ACC112 (cell line): ENCODE results near the gene ZNF804B.

Experiments used
- H2AFZ ChIP-seq: fragments of 200-600 bp; sonication (generic); one replicate; pipeline ENCODE4 v1.6.0; 2017; ENCODE audit warnings: antibody characterized with exemption, low read length; ENCODE audit not compliant: unreplicated experiment
- H3K27ac ChIP-seq: fragments of 200-600 bp; sonication (generic); 2 replicates; pipeline ENCODE4 v1.5.1; 2014; ENCODE audit warnings: low read depth, mild to moderate bottlenecking, antibody characterized with exemption, low read length, moderate library complexity
- H3K27me3 ChIP-seq: fragments of 200-600 bp; sonication (generic); 2 replicates; pipeline ENCODE4 v1.6.1; 2014; ENCODE audit warnings: mild to moderate bottlenecking, antibody characterized with exemption, low read length, moderate library complexity, mixed read lengths; ENCODE audit not compliant: insufficient read depth
- H3K36me3 ChIP-seq: fragments of 200-600 bp; sonication (generic); 2 replicates; pipeline ENCODE4 v1.6.1; 2016; ENCODE audit warnings: mild to moderate bottlenecking, antibody characterized with exemption, low read length, moderate library complexity, mixed read lengths; ENCODE audit not compliant: insufficient read depth
- H3K4me1 ChIP-seq: fragments of 200-600 bp; sonication (generic); one replicate; pipeline ENCODE4 v1.6.1; 2016; ENCODE audit warnings: low read length, mixed read lengths; ENCODE audit not compliant: insufficient read depth, unreplicated experiment, control insufficient read depth
- H3K4me3 ChIP-seq: fragments of 200-600 bp; sonication (generic); 2 replicates; pipeline ENCODE4 v1.5.1; 2014; ENCODE audit warnings: mild to moderate bottlenecking, low read depth, low read length
- H3K79me2 ChIP-seq: fragments of 200-600 bp; sonication (generic); one replicate; pipeline ENCODE4 v1.6.0; 2016; ENCODE audit warnings: low read length; ENCODE audit not compliant: control insufficient read depth, unreplicated experiment, insufficient read depth

ZNF804B gene

GRCh38 chr7:89027781-89028180, 268.3 kb downstream of the ZNF804B start:
- Histone ChIP-seq H3K27ac (no peak overlapping the region), H3K27me3 (no peaks in the 10 kb centered on the region), H2AFZ (no peak overlapping the region), H3K36me3 (no peaks in the 10 kb centered on the region), H3K79me2 (no peaks in the 10 kb centered on the region), H3K4me1 (no peaks in the 10 kb centered on the region), H3K4me3 (no peak overlapping the region)

DNA sequence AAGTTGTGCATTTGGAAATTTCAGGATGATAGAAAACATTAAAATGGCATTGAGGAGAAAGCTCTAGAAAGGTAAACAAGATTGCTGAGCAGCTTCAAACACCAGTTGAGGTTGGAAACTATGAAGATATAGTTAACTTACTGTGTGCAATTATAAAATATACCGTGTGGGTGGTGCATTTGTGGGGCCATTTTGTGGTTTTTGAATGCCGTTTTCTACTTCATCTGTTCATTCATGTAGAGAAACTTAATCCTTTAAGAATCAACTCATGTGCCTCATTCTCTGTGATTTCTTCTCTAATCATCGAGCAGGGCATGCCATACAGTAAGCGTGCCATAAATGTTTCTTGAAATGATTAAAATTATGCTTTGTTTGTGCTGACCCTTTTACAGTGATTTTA, 268.8 kb downstream of the ZNF804B start:
- Histone ChIP-seq H3K4me3 (no peak overlapping the region), H3K79me2 (no peaks in the 10 kb centered on the region), H3K27me3 (no peaks in the 10 kb centered on the region), H3K36me3 (no peaks in the 10 kb centered on the region), H3K27ac (no peak overlapping the region), H3K4me1 (no peaks in the 10 kb centered on the region), H2AFZ (no peak overlapping the region)

- no peaks in the 10 kb centered on the region for H3K79me2 ChIP-seq
Observed at GRCh38 chr7:89029864-89030263, 270.4 kb downstream of the ZNF804B start.

DNA sequence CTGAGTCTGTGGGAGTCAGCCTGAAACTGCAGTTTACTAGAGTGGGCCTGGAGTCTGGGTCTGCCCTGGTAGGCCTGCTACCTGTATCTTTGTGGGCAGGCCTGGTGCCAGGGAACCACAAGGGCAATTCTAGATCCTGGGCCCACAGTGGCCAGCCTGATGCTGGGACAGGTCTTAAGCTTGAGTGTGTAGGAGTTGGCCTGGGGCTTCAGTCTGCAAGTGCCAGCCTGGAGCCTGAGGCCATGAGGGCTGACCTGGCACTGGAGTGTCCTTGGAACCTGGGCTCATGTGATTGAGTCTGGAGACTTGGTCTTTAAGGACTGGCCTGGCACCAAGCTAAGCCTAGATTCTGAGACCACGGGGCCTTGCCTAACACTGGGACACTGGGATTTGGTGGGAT, 281.7 kb downstream of the ZNF804B start:
- Histone ChIP-seq H3K27ac (no peak overlapping the region), H3K4me1 (no peaks in the 10 kb centered on the region), H3K36me3 (no peaks in the 10 kb centered on the region), H2AFZ (no peak overlapping the region), H3K27me3 (no peaks in the 10 kb centered on the region), H3K4me3 (no peak overlapping the region), H3K79me2 (no peaks in the 10 kb centered on the region)

More at GRCh38 chr7:89029864-89030263, 270.4 kb downstream of the ZNF804B start:
- H3K4me3 ChIP-seq = no peak overlapping the region
- no peak overlapping the region for H2AFZ ChIP-seq
- H3K27ac ChIP-seq = no peak overlapping the region
- no peaks in the 10 kb centered on the region for H3K4me1 ChIP-seq
- H3K27me3 ChIP-seq = no peaks in the 10 kb centered on the region
- H3K36me3 ChIP-seq = no peaks in the 10 kb centered on the region

DNA sequence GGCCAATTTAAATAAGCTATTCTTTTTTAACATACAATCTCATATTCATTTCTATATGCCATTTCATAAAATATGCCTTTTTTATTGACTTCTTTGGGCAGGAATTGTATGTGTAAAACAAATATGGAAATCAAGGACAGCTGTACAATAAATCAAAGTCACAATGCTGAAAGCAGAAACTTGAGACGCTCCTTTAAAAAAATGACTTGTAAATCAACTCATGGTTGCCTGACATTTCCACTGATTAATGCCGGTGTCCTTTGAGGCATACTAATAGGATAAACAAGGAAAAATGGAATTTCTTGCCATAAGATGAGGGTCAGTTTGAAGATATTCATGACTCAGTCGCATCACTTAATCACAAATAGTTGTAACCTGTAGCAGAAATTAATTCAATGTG, 283.4 kb downstream of the ZNF804B start:
- no peaks in the 10 kb centered on the region for H3K79me2 ChIP-seq
- H3K4me3 ChIP-seq = no peak overlapping the region
- H3K27me3 ChIP-seq = no peaks in the 10 kb centered on the region
- no peak overlapping the region for H3K27ac ChIP-seq
- no peak overlapping the region for H2AFZ ChIP-seq
- no peaks in the 10 kb centered on the region for H3K4me1 ChIP-seq
- no peaks in the 10 kb centered on the region for H3K36me3 ChIP-seq

GRCh38 chr7:89049043-89049442, 289.5 kb downstream of the ZNF804B start:
- H2AFZ ChIP-seq = no peak overlapping the region
- H3K27ac ChIP-seq = no peak overlapping the region
- H3K4me3 ChIP-seq = no peak overlapping the region
- no peaks in the 10 kb centered on the region for H3K36me3 ChIP-seq
- no peaks in the 10 kb centered on the region for H3K79me2 ChIP-seq
- no peaks in the 10 kb centered on the region for H3K4me1 ChIP-seq
- H3K27me3 ChIP-seq = no peaks in the 10 kb centered on the region

DNA sequence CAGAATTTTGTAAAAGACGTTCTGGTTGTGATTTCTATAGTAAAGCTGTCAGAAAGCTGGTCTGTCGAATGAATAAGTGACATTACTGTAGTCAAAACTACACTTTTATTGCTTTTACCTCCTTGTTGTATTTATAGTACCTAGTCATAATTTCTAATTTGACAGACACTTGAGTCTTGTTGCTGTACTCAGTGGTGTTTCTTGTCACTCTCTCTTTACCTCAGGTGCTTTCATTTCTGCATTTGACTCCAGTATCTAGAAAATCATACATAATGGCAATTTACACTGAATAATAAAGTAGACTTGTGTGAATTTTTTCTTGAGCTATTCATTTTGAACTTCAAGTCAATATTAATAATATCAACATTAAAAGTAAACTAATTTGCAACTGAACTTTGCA, 293.6 kb downstream of the ZNF804B start:
- Histone ChIP-seq H3K36me3 (no peaks in the 10 kb centered on the region), H3K27me3 (no peaks in the 10 kb centered on the region), H3K79me2 (no peaks in the 10 kb centered on the region), H3K4me1 (no peaks in the 10 kb centered on the region), H3K27ac (no peak overlapping the region), H2AFZ (no peak overlapping the region), H3K4me3 (no peak overlapping the region)

GRCh38 chr7:89054361-89054760, 294.9 kb downstream of the ZNF804B start:
- Histone ChIP-seq H2AFZ (no peak overlapping the region), H3K79me2 (no peaks in the 10 kb centered on the region), H3K4me1 (no peaks in the 10 kb centered on the region), H3K27ac (no peak overlapping the region), H3K36me3 (no peaks in the 10 kb centered on the region), H3K4me3 (no peak overlapping the region), H3K27me3 (no peaks in the 10 kb centered on the region)

- Histone ChIP-seq H3K27ac (no peak overlapping the region), H3K4me3 (no peak overlapping the region)
Observed at GRCh38 chr7:89060234-89060633, 300.7 kb downstream of the ZNF804B start.

GRCh38 chr7:89064831-89065230, 305.3 kb downstream of the ZNF804B start:
- Histone ChIP-seq H3K4me1 (no peaks in the 10 kb centered on the region), H3K27ac (no peak overlapping the region), H3K27me3 (no peaks in the 10 kb centered on the region), H3K79me2 (no peaks in the 10 kb centered on the region), H3K36me3 (no peaks in the 10 kb centered on the region), H2AFZ (no peak overlapping the region), H3K4me3 (no peak overlapping the region)

More at GRCh38 chr7:89060234-89060633, 300.7 kb downstream of the ZNF804B start:
- Histone ChIP-seq H3K4me1 (no peaks in the 10 kb centered on the region), H2AFZ (no peak overlapping the region), H3K27me3 (no peaks in the 10 kb centered on the region), H3K36me3 (no peaks in the 10 kb centered on the region), H3K79me2 (no peaks in the 10 kb centered on the region)

DNA sequence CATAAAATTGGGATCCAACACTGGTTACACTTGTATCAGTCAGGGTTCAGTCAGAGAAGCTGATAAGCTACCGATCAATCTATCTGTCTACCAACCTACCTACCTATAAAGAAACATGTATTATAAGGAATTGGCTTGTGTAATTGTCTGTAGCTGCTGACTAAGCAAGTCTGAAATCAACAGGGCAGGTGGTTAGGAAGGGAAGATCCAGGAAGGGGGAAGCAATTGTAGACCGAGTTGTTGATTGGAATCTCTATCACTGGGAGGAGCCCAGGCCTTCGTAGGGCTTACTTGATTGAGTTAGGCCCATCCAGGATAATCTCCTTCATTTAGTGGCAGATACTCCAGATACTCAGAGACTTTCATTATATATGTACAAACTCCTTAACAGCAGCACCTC, 307.5 kb downstream of the ZNF804B start:
- H2AFZ ChIP-seq = no peak overlapping the region
- no peaks in the 10 kb centered on the region for H3K4me1 ChIP-seq
- H3K4me3 ChIP-seq = no peak overlapping the region
- no peaks in the 10 kb centered on the region for H3K27me3 ChIP-seq
- H3K79me2 ChIP-seq = no peaks in the 10 kb centered on the region
- no peak overlapping the region for H3K27ac ChIP-seq
- no peaks in the 10 kb centered on the region for H3K36me3 ChIP-seq
